SK-N-SH (cell line): ENCODE measurements around the gene HMGXB4. TPM values are rescaled to one million over a fixed set of nuclear protein-coding genes. Genes with fewer than 3 reads are reported as not detected.

ENCODE experiments used
- CTCF ChIA-PET: fragments of 300-600, 350-600 bp; formaldehyde crosslinking; extraction: SDS; loops from one replicate; lab custom pipeline; 2021; lab: Yijun Ruan, JAX
- POLR2A ChIA-PET: fragments of 350-600 bp; sonication (Branson Sonifier 250); formaldehyde crosslinking; extraction: SDS; loops from one replicate; lab custom pipeline; 2020; ENCODE audit warnings: antibody characterized with exemption, inconsistent platforms; lab: Yijun Ruan, JAX
- DNase-seq: peaks from one replicate; pipeline ENCODE4 v3.0.0; 2012
- H2AFZ ChIP-seq: fragments of 200-600 bp; sonication (generic); 2 replicates; pipeline ENCODE4 v1.8.1; 2016; ENCODE audit warnings: antibody characterized with exemption, mild to moderate bottlenecking, low read depth
- H3F3A ChIP-seq: fragments of 200-600 bp; sonication (generic); replicated peaks from 2 replicates; pipeline ENCODE3; 2016; ENCODE audit warnings: antibody characterized with exemption, mild to moderate bottlenecking; ENCODE audit not compliant: insufficient read depth
- H3K27ac ChIP-seq, 2 experiments: fragments of 200-500 bp in 1 of 2; fragments of 200-600 bp in 1 of 2; sonication (Bioruptor generic) in 1 of 2; sonication (generic), shearing (Covaris generic) in 1 of 2; 2 replicates each; pipeline versions ENCODE4 v1.5.1 to v1.6.1; 2014 to 2016; ENCODE audit warnings: low read depth in 2 of 2, inconsistent platforms in 1 of 2, low read length in 1 of 2, mild to moderate bottlenecking in 1 of 2, mixed read lengths in 1 of 2
- H3K27me3 ChIP-seq: fragments of 200-600 bp; sonication (generic), shearing (Covaris generic); 2 replicates; pipeline ENCODE4 v1.6.1; 2016; ENCODE audit warnings: mixed run types; ENCODE audit not compliant: insufficient read depth
- H3K36me3 ChIP-seq, 2 experiments: fragments of 200-500 bp in 1 of 2; fragments of 200-600 bp in 1 of 2; sonication (Bioruptor generic) in 1 of 2; sonication (generic) in 1 of 2; replicated peaks in 1 of 2; 2 replicates each; pipeline versions ENCODE3 to v1.5.1; 2014 to 2016; ENCODE audit warnings: low read length in 1 of 2, mild to moderate bottlenecking in 1 of 2; ENCODE audit not compliant: insufficient read depth in 2 of 2, control insufficient read depth in 1 of 2
- H3K4me1 ChIP-seq, 2 experiments: fragments of 200-500 bp in 1 of 2; fragments of 200-600 bp in 1 of 2; sonication (Bioruptor generic) in 1 of 2; sonication (generic), shearing (Covaris generic) in 1 of 2; 2 replicates each; pipeline versions ENCODE4 v1.5.1 to v1.6.1; 2014 to 2016; ENCODE audit warnings: low read depth in 1 of 2, low read length in 1 of 2, mixed run types in 1 of 2; ENCODE audit not compliant: insufficient read depth in 2 of 2, control insufficient read depth in 1 of 2
- H3K4me2 ChIP-seq: fragments of 200-600 bp; sonication (generic), shearing (Covaris generic); 2 replicates; pipeline ENCODE4 v1.6.1; 2017; ENCODE audit warnings: mixed run types
- H3K4me3 ChIP-seq, 2 experiments: fragments of 200-500 bp in 1 of 2; fragments of 200-600 bp in 1 of 2; sonication (Bioruptor generic) in 1 of 2; sonication (generic), shearing (Covaris generic) in 1 of 2; 2 replicates each; pipeline versions ENCODE4 v1.5.1 to v1.8.1; 2014 to 2016; ENCODE audit warnings: low read depth in 2 of 2, inconsistent platforms in 1 of 2, low read length in 1 of 2, mild to moderate bottlenecking in 1 of 2, mixed read lengths in 1 of 2, moderate library complexity in 1 of 2
- H3K79me2 ChIP-seq: fragments of 200-600 bp; sonication (generic); 2 replicates; pipeline ENCODE4 v1.8.1; 2017; ENCODE audit warnings: mild to moderate bottlenecking; ENCODE audit not compliant: insufficient read depth
- H3K9ac ChIP-seq: fragments of 200-600 bp; sonication (generic); 2 replicates; pipeline ENCODE4 v1.6.1; 2017; ENCODE audit warnings: mixed run types
- H3K9me2 ChIP-seq: fragments of 200-600 bp; sonication (generic); 2 replicates; pipeline ENCODE4 v1.6.1; 2017; ENCODE audit warnings: mixed run types
- H3K9me3 ChIP-seq: fragments of 200-600 bp; sonication (generic); 2 replicates; pipeline ENCODE4 v1.6.1; 2017; ENCODE audit warnings: mixed run types, mild to moderate bottlenecking, moderate library complexity
- H4K20me1 ChIP-seq: fragments of 200-600 bp; sonication (generic); 2 replicates; pipeline ENCODE4 v1.6.1; 2017; ENCODE audit warnings: mild to moderate bottlenecking, mixed run types; ENCODE audit not compliant: insufficient read depth
- CHD2 ChIP-seq: fragments of 150-350 bp; IDR thresholded peaks from 2 replicates; pipeline ENCODE4 v1.6.1; 2018; ENCODE audit warnings: low read length; ENCODE audit not compliant: partially characterized antibody
- ELF1 ChIP-seq: IDR thresholded peaks from 2 replicates; pipeline ENCODE4 v1.4.0; 2012
- EZH2phosphoT487 ChIP-seq: fragments of 200-600 bp; sonication (generic); IDR thresholded peaks from 2 replicates; pipeline ENCODE4 v1.6.1; 2017; ENCODE audit warnings: low read depth, mixed run types, mild to moderate bottlenecking, antibody characterized with exemption, moderate library complexity, borderline replicate concordance
- FOXJ3 ChIP-seq: sonication (generic); formaldehyde crosslinking; IDR thresholded peaks from 2 replicates; pipeline ENCODE4 v1.5.1; 2020; ENCODE audit warnings: mild to moderate bottlenecking, missing genetic modification reagents
- GABPA ChIP-seq: IDR thresholded peaks from 2 replicates; pipeline ENCODE4 v1.4.0; 2012; ENCODE audit warnings: low read depth, mild to moderate bottlenecking
- JUND ChIP-seq: IDR thresholded peaks from 2 replicates; pipeline ENCODE4 v1.4.0; 2012
- NFIC ChIP-seq: IDR thresholded peaks from 2 replicates; pipeline ENCODE4 v1.4.0; 2012; ENCODE audit warnings: borderline replicate concordance
- NRF1 ChIP-seq: IDR thresholded peaks from 2 replicates; pipeline ENCODE4 v1.6.1; 2012; ENCODE audit warnings: low read depth, mild to moderate bottlenecking, low read length
- RAD21 ChIP-seq: IDR thresholded peaks from 2 replicates; pipeline ENCODE4 v1.6.1; 2012; ENCODE audit warnings: mild to moderate bottlenecking, low read length
- RCOR1 ChIP-seq: fragments of 150-350 bp; IDR thresholded peaks from 2 replicates; pipeline ENCODE4 v1.6.1; 2017; ENCODE audit warnings: antibody characterized with exemption, low read length
- RFX5 ChIP-seq: IDR thresholded peaks from 2 replicates; pipeline ENCODE4 v1.6.1; 2012; ENCODE audit warnings: mild to moderate bottlenecking, improper control_type of control experiment, low read length
- RXRA ChIP-seq: IDR thresholded peaks from 2 replicates; pipeline ENCODE4 v1.4.0; 2012; ENCODE audit warnings: low read depth, mild to moderate bottlenecking, borderline replicate concordance
- SMC3 ChIP-seq: IDR thresholded peaks from 2 replicates; pipeline ENCODE4 v1.6.1; 2012; ENCODE audit warnings: low read depth, low read length, improper control_type of control experiment
- TEAD4 ChIP-seq: IDR thresholded peaks from 2 replicates; pipeline ENCODE4 v1.4.0; 2012; ENCODE audit warnings: mild to moderate bottlenecking, borderline replicate concordance; ENCODE audit not compliant: insufficient read depth
- YY1 ChIP-seq: IDR thresholded peaks from 2 replicates; pipeline ENCODE4 v1.4.0; 2012; ENCODE audit warnings: low read depth, mild to moderate bottlenecking
- WGBS: methylation state at CpG from one replicate; pipeline ENCODE4 v1.1.6; 2017; ENCODE audit warnings: low lambda C conversion rate; 5-methylcytosine and 5-hydroxymethylcytosine counted together
- polyA plus RNA-seq, 3 experiments: library from polyadenylated mRNA; depleted of rRNA; stranded (reverse); fragments of >200 nt; gene quantifications; 2 replicates each; pipeline ENCODE4 v1.2.3, GENCODE V29; 2012
- TF ChIP-seq, protein P1 (sequence below): IDR thresholded peaks from 2 replicates; pipeline ENCODE4 v1.6.1; 2012; ENCODE audit warnings: mild to moderate bottlenecking, low read depth, low read length, moderate library complexity
- TF ChIP-seq, protein P2 (sequence below): IDR thresholded peaks from 2 replicates; pipeline ENCODE4 v1.4.0; 2012; ENCODE audit warnings: low read depth, borderline replicate concordance

The HMGXB4 gene
- polyA plus RNA-seq, 1 of the 3 experiments (the other 2 are of a cell fraction): 16.5 TPM

DNA sequence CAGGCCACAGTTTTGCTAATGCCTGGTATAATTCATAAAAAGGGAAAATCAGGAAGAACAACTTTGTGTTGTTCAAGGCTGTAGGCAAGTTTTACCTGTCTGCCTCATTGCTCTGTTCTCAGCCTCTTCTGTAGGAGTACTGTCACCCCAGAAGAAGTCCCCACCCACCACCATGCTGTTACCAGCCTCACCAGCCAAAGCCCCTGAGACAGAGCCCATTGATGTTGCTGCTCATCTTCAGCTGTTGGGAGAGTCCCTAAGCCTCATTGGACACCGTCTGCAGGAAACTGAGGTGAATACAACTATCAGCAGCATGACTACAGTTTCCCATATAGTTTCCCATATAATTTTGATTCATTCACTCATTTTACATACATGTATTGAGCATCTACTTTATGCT is 30.8 kb downstream of the HMGXB4 start:
- no peaks in the 10 kb centered on the region for H4K20me1 ChIP-seq
- no peak for DNase-seq
- H2AFZ ChIP-seq: no peak overlapping the region
- no peaks in the 10 kb centered on the region for H3K9me3 ChIP-seq
- POLR2A ChIA-PET: no interaction called here
- no peak overlapping the region for H3K4me3 ChIP-seq
- H3K9me2 ChIP-seq: no peaks in the 10 kb centered on the region
- TF ChIP-seq ELF1 (no peak), RFX5 (no peak), NRF1 (no peak), RCOR1 (no peak)
- TF ChIP-seq, protein P1, sequence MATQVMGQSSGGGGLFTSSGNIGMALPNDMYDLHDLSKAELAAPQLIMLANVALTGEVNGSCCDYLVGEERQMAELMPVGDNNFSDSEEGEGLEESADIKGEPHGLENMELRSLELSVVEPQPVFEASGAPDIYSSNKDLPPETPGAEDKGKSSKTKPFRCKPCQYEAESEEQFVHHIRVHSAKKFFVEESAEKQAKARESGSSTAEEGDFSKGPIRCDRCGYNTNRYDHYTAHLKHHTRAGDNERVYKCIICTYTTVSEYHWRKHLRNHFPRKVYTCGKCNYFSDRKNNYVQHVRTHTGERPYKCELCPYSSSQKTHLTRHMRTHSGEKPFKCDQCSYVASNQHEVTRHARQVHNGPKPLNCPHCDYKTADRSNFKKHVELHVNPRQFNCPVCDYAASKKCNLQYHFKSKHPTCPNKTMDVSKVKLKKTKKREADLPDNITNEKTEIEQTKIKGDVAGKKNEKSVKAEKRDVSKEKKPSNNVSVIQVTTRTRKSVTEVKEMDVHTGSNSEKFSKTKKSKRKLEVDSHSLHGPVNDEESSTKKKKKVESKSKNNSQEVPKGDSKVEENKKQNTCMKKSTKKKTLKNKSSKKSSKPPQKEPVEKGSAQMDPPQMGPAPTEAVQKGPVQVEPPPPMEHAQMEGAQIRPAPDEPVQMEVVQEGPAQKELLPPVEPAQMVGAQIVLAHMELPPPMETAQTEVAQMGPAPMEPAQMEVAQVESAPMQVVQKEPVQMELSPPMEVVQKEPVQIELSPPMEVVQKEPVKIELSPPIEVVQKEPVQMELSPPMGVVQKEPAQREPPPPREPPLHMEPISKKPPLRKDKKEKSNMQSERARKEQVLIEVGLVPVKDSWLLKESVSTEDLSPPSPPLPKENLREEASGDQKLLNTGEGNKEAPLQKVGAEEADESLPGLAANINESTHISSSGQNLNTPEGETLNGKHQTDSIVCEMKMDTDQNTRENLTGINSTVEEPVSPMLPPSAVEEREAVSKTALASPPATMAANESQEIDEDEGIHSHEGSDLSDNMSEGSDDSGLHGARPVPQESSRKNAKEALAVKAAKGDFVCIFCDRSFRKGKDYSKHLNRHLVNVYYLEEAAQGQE: no peak
- H3K9ac ChIP-seq: no peak overlapping the region
- no peaks in the 10 kb centered on the region for H3K4me1 ChIP-seq
- no peak overlapping the region for H3K4me2 ChIP-seq
- CTCF ChIA-PET: no interaction called here
- peaks cover 3% of the 10 kb centered on the region; the same call in 1 of the 2 replicates for H3K79me2 ChIP-seq
- peaks cover 69 to 74% of the 10 kb centered on the region in 2 experiments for H3K36me3 ChIP-seq
- 100% methylated on average over 1 of the region's 1 CpG for WGBS
- peaks cover 4% of the 10 kb centered on the region for H3F3A ChIP-seq
- no peaks in the 10 kb centered on the region for H3K27me3 ChIP-seq
- no peak overlapping the region for H3K27ac ChIP-seq

DNA sequence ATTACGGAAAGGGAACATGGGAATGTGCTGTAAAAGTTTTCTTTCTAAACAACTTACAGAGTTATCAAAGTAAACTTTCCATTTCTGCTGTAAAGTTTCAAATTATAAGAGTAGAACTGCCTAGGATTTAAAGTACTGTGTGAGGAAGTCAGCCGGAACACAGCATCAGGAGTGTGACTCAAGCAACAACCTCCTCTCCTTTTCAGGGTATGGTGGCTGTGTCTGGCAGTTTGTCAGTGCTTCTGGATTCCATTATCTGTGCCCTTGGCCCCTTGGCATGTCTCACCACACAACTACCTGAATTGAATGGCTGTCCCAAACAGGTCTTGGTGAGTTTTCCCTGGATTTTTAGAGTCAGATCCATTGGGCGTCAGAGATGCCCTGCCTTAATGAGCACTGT is 35.5 kb downstream of the HMGXB4 start:
- no peak overlapping the region for H3K9ac ChIP-seq
- H3K4me2 ChIP-seq: no peak overlapping the region
- 96% methylated on average over 3 of the region's 3 CpGs for WGBS
- no peaks in the 10 kb centered on the region for H3K9me2 ChIP-seq
- peaks cover 24% of the 10 kb centered on the region for H3F3A ChIP-seq
- H3K36me3 ChIP-seq: peaks cover 65 to 76% of the 10 kb centered on the region in 2 experiments
- POLR2A ChIA-PET: no interaction called here
- H3K4me3 ChIP-seq: no peak overlapping the region
- CTCF ChIA-PET: no interaction called here
- H3K27ac ChIP-seq: no peak overlapping the region
- no peak overlapping the region for H2AFZ ChIP-seq
- TF ChIP-seq JUND (no peak), SMC3 (no peak), NFIC (no peak), FOXJ3 (CRISPR knock-in tag) (no peak), RAD21 (no peak), GABPA (no peak), YY1 (no peak), CHD2 (no peak), ELF1 (no peak), EZH2phosphoT487 (no peak), TEAD4 (no peak), RXRA (no peak), RCOR1 (no peak)
- TF ChIP-seq, protein P2, sequence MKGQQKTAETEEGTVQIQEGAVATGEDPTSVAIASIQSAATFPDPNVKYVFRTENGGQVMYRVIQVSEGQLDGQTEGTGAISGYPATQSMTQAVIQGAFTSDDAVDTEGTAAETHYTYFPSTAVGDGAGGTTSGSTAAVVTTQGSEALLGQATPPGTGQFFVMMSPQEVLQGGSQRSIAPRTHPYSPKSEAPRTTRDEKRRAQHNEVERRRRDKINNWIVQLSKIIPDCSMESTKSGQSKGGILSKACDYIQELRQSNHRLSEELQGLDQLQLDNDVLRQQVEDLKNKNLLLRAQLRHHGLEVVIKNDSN: no peak
- no peak for DNase-seq
- H3K9me3 ChIP-seq: no peaks in the 10 kb centered on the region
- H3K79me2 ChIP-seq: no peaks in the 10 kb centered on the region
- no peaks in the 10 kb centered on the region for H4K20me1 ChIP-seq
- no peaks in the 10 kb centered on the region for H3K4me1 ChIP-seq
- H3K27me3 ChIP-seq: no peaks in the 10 kb centered on the region
